HepG2 (cell line): Measurements from ENCODE around the gene MARK4. TPM values are rescaled to one million over a fixed set of nuclear protein-coding genes. Genes with fewer than 3 reads are reported as not detected.

ENCODE experiments used
- ATAC-seq: fragments of 200-7000 bp; cut with Tn5 transposase; 3 replicates; pipeline ENCODE4 v1.9.1; 2020; ENCODE audit warnings: mild to moderate bottlenecking, moderate library complexity
- BruUV-seq: library from RNA; stranded (reverse); fragments of 400-500 nt; replicated peaks from 2 replicates; lab custom pipeline; 2021; lab: Mats Ljungman, UMichigan
- CTCF ChIA-PET: fragments of 300-600 bp; formaldehyde crosslinking; extraction: SDS; loops from one replicate; lab custom pipeline; 2021; ENCODE audit warnings: low total read pairs, inconsistent platforms, low intra/inter-chr PET ratio; lab: Yijun Ruan, JAX
- POLR2A ChIA-PET: fragments of 350-600 bp; sonication (Branson Sonifier 250); formaldehyde crosslinking; loops from one replicate; lab custom pipeline; 2020; ENCODE audit warnings: antibody characterized with exemption, inconsistent platforms; lab: Yijun Ruan, JAX
- DNase-seq: peaks from one replicate; pipeline ENCODE4 v3.0.0-alpha.2; 2015; ENCODE audit warnings: low spot score
- FAIRE-seq: peaks from 3 replicates; lab custom pipeline; 2011; peaks lifted over from hg19 to GRCh38; lab: Jason Lieb, UNC
- H2AFZ ChIP-seq: one replicate; pipeline ENCODE4 v1.6.1; 2011; ENCODE audit warnings: low read length, inconsistent platforms
- H3K27ac ChIP-seq: fragments of 300-600 bp; 3 replicates; pipeline ENCODE4 v1.8.0; 2011; ENCODE audit warnings: mixed run types, mild to moderate bottlenecking, mixed read lengths, low read length, inconsistent platforms; ENCODE audit not compliant: insufficient read depth; ENCODE audit errors: extremely low read length
- H3K27me3 ChIP-seq, 2 experiments: fragments of 200-600 bp in 1 of 2; 2 replicates in 1 of 2; 3 replicates in 1 of 2; pipeline versions ENCODE4 v1.6.0 to v1.8.0; 2011; ENCODE audit warnings: low read length in 2 of 2, mild to moderate bottlenecking in 2 of 2, moderate library complexity in 2 of 2, inconsistent platforms in 1 of 2; ENCODE audit not compliant: insufficient read depth in 2 of 2, control insufficient read depth in 1 of 2
- H3K36me3 ChIP-seq, 2 experiments: fragments of 200-600 bp in 1 of 2; replicated peaks in 1 of 2; 2 replicates in 1 of 2; 3 replicates in 1 of 2; pipeline versions ENCODE4 v1.5.1 to v1.8.0; 2011; ENCODE audit warnings: low read length in 2 of 2, inconsistent platforms in 1 of 2; ENCODE audit not compliant: insufficient read depth in 2 of 2, control insufficient read depth in 1 of 2
- H3K4me1 ChIP-seq: 2 replicates; pipeline ENCODE4 v1.5.1; 2012; ENCODE audit warnings: low read length, inconsistent platforms; ENCODE audit not compliant: insufficient read depth
- H3K4me2 ChIP-seq: 2 replicates; pipeline ENCODE4 v1.6.0; 2011; ENCODE audit warnings: low read depth, low read length, inconsistent platforms
- H3K4me3 ChIP-seq, 3 experiments: fragments of 200-600 bp in 1 of 3; sonication (generic), shearing (Covaris generic) in 1 of 3; replicated peaks in 1 of 3; 2 replicates each; pipeline ENCODE4 v1.5.1; 2011 to 2016; ENCODE audit warnings: low read length in 3 of 3, inconsistent platforms in 2 of 3, low read depth in 2 of 3, mild to moderate bottlenecking in 2 of 3, control low read depth in 1 of 3, mixed read lengths in 1 of 3; ENCODE audit not compliant: insufficient read depth in 1 of 3
- H3K79me2 ChIP-seq: one replicate; pipeline ENCODE4 v1.6.1; 2011; ENCODE audit warnings: low read length, inconsistent platforms; ENCODE audit not compliant: insufficient read depth
- H3K9ac ChIP-seq: 2 replicates; pipeline ENCODE4 v1.6.0; 2011; ENCODE audit warnings: mild to moderate bottlenecking, low read depth, low read length, inconsistent platforms; ENCODE audit not compliant: insufficient read depth
- H3K9me3 ChIP-seq: 2 replicates; pipeline ENCODE4 v1.5.1; 2012; ENCODE audit warnings: mild to moderate bottlenecking, low read length
- H4K20me1 ChIP-seq: 2 replicates; pipeline ENCODE4 v1.6.0; 2011; ENCODE audit warnings: inconsistent platforms, mild to moderate bottlenecking, low read length, moderate library complexity; ENCODE audit not compliant: insufficient read depth
- SMAD1 ChIP-seq: sonication (generic); formaldehyde crosslinking; IDR thresholded peaks from 2 replicates; pipeline ENCODE4 v1.4.0; 2020; ENCODE audit warnings: missing genetic modification reagents, low read depth, mild to moderate bottlenecking, borderline replicate concordance
- ZNF326 ChIP-seq: sonication (generic); formaldehyde crosslinking; IDR thresholded peaks from 2 replicates; pipeline ENCODE4 v1.4.0; 2020; ENCODE audit warnings: missing genetic modification reagents, borderline replicate concordance
- ZNF564 ChIP-seq: sonication (generic); formaldehyde crosslinking; IDR thresholded peaks from 2 replicates; pipeline ENCODE4 v1.8.1; 2023; ENCODE audit warnings: mild to moderate bottlenecking, missing genetic modification reagents
- ZNF589 ChIP-seq: sonication (generic); formaldehyde crosslinking; conservative IDR thresholded peaks from 2 replicates; pipeline ENCODE4 v1.8.0; 2022; ENCODE audit warnings: mild to moderate bottlenecking, moderate library complexity, missing genetic modification reagents
- ZNF687 ChIP-seq: sonication (generic); formaldehyde crosslinking; IDR thresholded peaks from 2 replicates; pipeline ENCODE4 v1.5.1; 2020; ENCODE audit warnings: mild to moderate bottlenecking, missing genetic modification reagents, moderate library complexity
- ZNF768 ChIP-seq: sonication (generic); formaldehyde crosslinking; IDR thresholded peaks from 2 replicates; pipeline ENCODE4 v1.4.0; 2020; ENCODE audit warnings: missing genetic modification reagents
- WGBS: methylation state at CpG from one replicate; pipeline ENCODE4 v1.1.6; 2017; ENCODE audit warnings: low lambda C conversion rate; 5-methylcytosine and 5-hydroxymethylcytosine counted together
- in situ Hi-C: cut with HindIII; loops from 2 replicates; pipeline ENCODE4 v1.10.0; 2017; ENCODE audit warnings: low pct_unique_long_range_greater_than_20kb; ENCODE audit not compliant: extremely low pct_ligation_motif_present
- intact Hi-C: fragments of 100-400 bp; cut with micrococcal nuclease; formaldehyde crosslinking; loops from one replicate; pipeline ENCODE4 v1.10.0; 2022; ENCODE audit not compliant: unreplicated experiment
- polyA plus RNA-seq, 8 experiments: library from polyadenylated mRNA; depleted of rRNA in 3 of 8; stranded (reverse) in 7 of 8; unstranded in 1 of 8; fragments of >200 nt; fragmentation: Illumina TruSeq in 4 of 8; extraction: Trizol in 4 of 8; gene quantifications; 2 replicates each; pipeline versions ENCODE4 v1.2.1 to v1.2.3, GENCODE V29; 2011 to 2016; ENCODE audit warnings: low read depth in 4 of 8, missing spikeins in 1 of 8, mixed read lengths in 1 of 8; ENCODE audit not compliant: insufficient read depth in 1 of 8
- total RNA-seq, 5 experiments: library from RNA; depleted of rRNA; stranded (reverse); fragments of >200 nt; fragmentation: Illumina TruSeq; extraction: Trizol; gene quantifications; 2 replicates each; pipeline ENCODE4 v1.2.3, GENCODE V29; 2016; ENCODE audit warnings: low read depth in 1 of 5

Gene MARK4
- total and polyA plus RNA-seq, 2 of the 13 experiments (the other 11 are each of a cell fraction or from before 2014, with no cell fraction given) = 7.0 to 12.2 TPM

GRCh38 chr19:45211751-45212381 lies 39.2 kb upstream of the MARK4 start:
- ChIA-PET CTCF (no interaction called here), POLR2A (interaction anchor here (0.7 kb wide), 1 partner anchor 9 kb away, joined by 3 read pairs; no protein-coding TSS in a partner anchor)
- TF ChIP-seq ZNF564 (CRISPR knock-in tag) (no peak), ZNF768 (CRISPR knock-in tag) (peak; percentile 78; the same call in 1 of the 2 replicates)
- H3K27me3 ChIP-seq = peaks cover 4 to 40% of the 10 kb centered on the region in 2 experiments; a peak in 3 of 5 replicates
- no peak overlapping the region for H3K9ac ChIP-seq
- no TSS peak for BruUV-seq
- no peak overlapping the region for H3K4me3 ChIP-seq
- H3K4me2 ChIP-seq = no peak overlapping the region
- no peaks in the 10 kb centered on the region for H3K79me2 ChIP-seq
- 6% methylated on average over 7 of the region's 17 CpGs for WGBS
- peaks cover 10% of the 10 kb centered on the region; the same call in 1 of the 2 replicates for H3K4me1 ChIP-seq
- intact Hi-C loops (no loop called here), in situ Hi-C loops (no loop called here)
- DNase-seq = no peak
- H4K20me1 ChIP-seq = no peaks in the 10 kb centered on the region
- H3K9me3 ChIP-seq = no peaks in the 10 kb centered on the region
- H3K36me3 ChIP-seq = no peaks in the 10 kb centered on the region
- H2AFZ ChIP-seq = no peak overlapping the region
- FAIRE-seq = no peak
- no peak; the same call in 2 of the 3 replicates for ATAC-seq
- H3K27ac ChIP-seq = no peak overlapping the region

GRCh38 chr19:45213031-45213430 lies 38.0 kb upstream of the MARK4 start:
- Histone ChIP-seq H3K27me3 (peaks cover 8 to 51% of the 10 kb centered on the region in 2 experiments; a peak in 4 of 5 replicates), H2AFZ (no peak overlapping the region), H3K9ac (no peak overlapping the region), H3K9me3 (no peaks in the 10 kb centered on the region), H3K4me1 (peaks cover 17% of the 10 kb centered on the region; the same call in 1 of the 2 replicates), H3K4me3 (no peak overlapping the region), H3K4me2 (no peak overlapping the region), H3K79me2 (no peaks in the 10 kb centered on the region)
- FAIRE-seq (no peak), ATAC-seq (no peak), DNase-seq (no peak)
- intact Hi-C loops = no loop called here
- ChIA-PET POLR2A (no interaction called here), CTCF (no interaction called here)
- in situ Hi-C loops = no loop called here
- no TSS peak for BruUV-seq
- TF ChIP-seq SMAD1 (no peak), ZNF589 (no peak), ZNF687 (CRISPR knock-in tag) (0 out of 2 replicates have a peak, but pooled peaks have one; percentile 8), ZNF326 (no peak)
- TF ChIP-seq, all 625 proteins: peak for 1
- H4K20me1 ChIP-seq = no peaks in the 10 kb centered on the region
- H3K36me3 ChIP-seq = no peaks in the 10 kb centered on the region
- 11% methylated on average over 10 of the region's 23 CpGs for WGBS
- no peak overlapping the region for H3K27ac ChIP-seq
